Effector CD8-positive, alpha-beta T cell (primary cell): ENCODE measurements around the gene DIS3L2.
"Not testable (repeated sequence)": the region's sequence is repeated elsewhere in the genome, so short reads cannot be mapped to it uniquely, and the experiment has no call there.

ENCODE experiments used
- DNase-seq: peaks from one replicate; lab custom pipeline; 2025; lab: John Stamatoyannopoulos, UW

DIS3L2 gene

GRCh38 chr2:232117413-232117812, 155.9 kb downstream of the DIS3L2 start:
- DNase-seq = no peak

- no peak for DNase-seq
These were observed 159.4 kb downstream of the DIS3L2 start for GRCh38 chr2:232120911-232121310.

- no peak for DNase-seq
These were observed 162.8 kb downstream of the DIS3L2 start for GRCh38 chr2:232124309-232124708.

GRCh38 chr2:232126301-232127099, 165.0 kb downstream of the DIS3L2 start:
- DNase-seq = no peak

GRCh38 chr2:232129483-232129882, 168.0 kb downstream of the DIS3L2 start:
- DNase-seq = no peak

- no peak for DNase-seq
These were observed 170.7 kb downstream of the DIS3L2 start for GRCh38 chr2:232132181-232132580.

- DNase-seq = no peak
These were observed 171.6 kb downstream of the DIS3L2 start for GRCh38 chr2:232133078-232133477.

- DNase-seq = no peak
These were observed 173.4 kb downstream of the DIS3L2 start for GRCh38 chr2:232134939-232135338.

GRCh38 chr2:232137356-232138147, 176.0 kb downstream of the DIS3L2 start:
- no peak for DNase-seq

GRCh38 chr2:232138441-232138840, 176.9 kb downstream of the DIS3L2 start:
- DNase-seq = no peak

- no peak for DNase-seq
These were observed 177.7 kb downstream of the DIS3L2 start for GRCh38 chr2:232139171-232139594.

GRCh38 chr2:232139786-232140562, 178.5 kb downstream of the DIS3L2 start:
- no peak for DNase-seq

- no peak for DNase-seq
These were observed 180.1 kb downstream of the DIS3L2 start for GRCh38 chr2:232141591-232141990.

GRCh38 chr2:232142049-232142448, 180.5 kb downstream of the DIS3L2 start:
- DNase-seq = no peak

GRCh38 chr2:232142502-232142901, 181.0 kb downstream of the DIS3L2 start:
- no peak for DNase-seq

- no peak for DNase-seq
These were observed 184.8 kb downstream of the DIS3L2 start for GRCh38 chr2:232146294-232146693.

GRCh38 chr2:232147440-232148077, 186.0 kb downstream of the DIS3L2 start:
- DNase-seq = no peak

- DNase-seq = no peak
These were observed 200.7 kb downstream of the DIS3L2 start for GRCh38 chr2:232162187-232162586.

GRCh38 chr2:232170396-232170795, 208.9 kb downstream of the DIS3L2 start:
- no peak for DNase-seq

- DNase-seq = no peak
These were observed 213.1 kb downstream of the DIS3L2 start for GRCh38 chr2:232174662-232175061.

- not testable (repeated sequence) for DNase-seq
These were observed 215.1 kb downstream of the DIS3L2 start for GRCh38 chr2:232176587-232176986.

- no peak for DNase-seq
These were observed 221.8 kb downstream of the DIS3L2 start for GRCh38 chr2:232183279-232183678.
